GM21737 (cell line): ENCODE results near the gene FRMD4B.

ENCODE experiments used
- ATAC-seq: cut with Tn5 transposase; IDR thresholded peaks from one replicate; pipeline ENCODE4 v1.9.1; 2021; ENCODE audit warnings: mild to moderate bottlenecking, moderate library complexity; ENCODE audit not compliant: unreplicated experiment

FRMD4B gene

GRCh38 chr3:69385723-69386555 is at the start of gene FRMD4B:
FRMD4B (minus strand) TSS chr3:69386088; CDS start chr3:69385989, 99 bp downstream.
- ATAC-seq: no peak

- ATAC-seq: no peak
Measured at GRCh38 chr3:69433969-69434325, 48.1 kb upstream of the FRMD4B start.

- ATAC-seq: no peak
Measured at GRCh38 chr3:69433121-69433968, 47.5 kb upstream of the FRMD4B start.

GRCh38 chr3:69428657-69429255 is 42.9 kb upstream of the FRMD4B start:
- ATAC-seq: no peak

GRCh38 chr3:69426967-69427304 is 41.0 kb upstream of the FRMD4B start:
- ATAC-seq: no peak

GRCh38 chr3:69426291-69426966 is 40.5 kb upstream of the FRMD4B start:
- no peak for ATAC-seq

GRCh38 chr3:69425249-69425648 is 39.4 kb upstream of the FRMD4B start:
- ATAC-seq: no peak

- ATAC-seq: no peak
Measured at GRCh38 chr3:69423463-69424155, 37.7 kb upstream of the FRMD4B start.

GRCh38 chr3:69422751-69423150 is 36.9 kb upstream of the FRMD4B start:
- ATAC-seq: no peak

- ATAC-seq: no peak
Measured at GRCh38 chr3:69420781-69421520, 35.1 kb upstream of the FRMD4B start.

- ATAC-seq: no peak
Measured at GRCh38 chr3:69419276-69419675, 33.4 kb upstream of the FRMD4B start.

GRCh38 chr3:69417541-69418078 is 31.7 kb upstream of the FRMD4B start:
- no peak for ATAC-seq

- no peak for ATAC-seq
Measured at GRCh38 chr3:69413551-69414207, 27.8 kb upstream of the FRMD4B start.

- no peak for ATAC-seq
Measured at GRCh38 chr3:69411346-69411745, 25.5 kb upstream of the FRMD4B start.

- ATAC-seq: peak; percentile 88
Measured at GRCh38 chr3:69410301-69410700, 24.4 kb upstream of the FRMD4B start.

GRCh38 chr3:69409831-69410230 is 23.9 kb upstream of the FRMD4B start:
- ATAC-seq: no peak

- ATAC-seq: no peak
Measured at GRCh38 chr3:69409011-69409410, 23.1 kb upstream of the FRMD4B start.

GRCh38 chr3:69408542-69408941 is 22.7 kb upstream of the FRMD4B start:
- ATAC-seq: no peak

GRCh38 chr3:69407908-69408307 is 22.0 kb upstream of the FRMD4B start:
- no peak for ATAC-seq
